H7 (cell line): ENCODE measurements around the gene ZPLD1. TPM values are rescaled to one million over a fixed set of nuclear protein-coding genes. Genes with fewer than 3 reads are reported as not detected.

Experiments
- DNase-seq: peaks from one replicate; pipeline ENCODE4 v3.0.0; 2012
- H3K27me3 ChIP-seq: 2 replicates; pipeline ENCODE4 v1.6.0; 2011; ENCODE audit warnings: mild to moderate bottlenecking, low read length; ENCODE audit not compliant: control insufficient read depth, insufficient read depth
- H3K36me3 ChIP-seq: replicated peaks from 2 replicates; pipeline ENCODE4 v1.5.1; 2011; ENCODE audit warnings: low read length; ENCODE audit not compliant: control insufficient read depth, insufficient read depth
- H3K4me3 ChIP-seq: 2 replicates; pipeline ENCODE4 v1.5.1; 2011; ENCODE audit warnings: low read depth, mild to moderate bottlenecking, control low read depth, low read length, moderate library complexity; ENCODE audit not compliant: insufficient read depth
- total RNA-seq: library from RNA; depleted of rRNA; stranded (reverse); fragments of >200 nt; shearing (Covaris generic); gene quantifications from 2 replicates; pipeline ENCODE4 v1.2.3, GENCODE V29; 2014

The ZPLD1 gene
- total RNA-seq, 1 experiment from 2014 or later: not detected

DNA sequence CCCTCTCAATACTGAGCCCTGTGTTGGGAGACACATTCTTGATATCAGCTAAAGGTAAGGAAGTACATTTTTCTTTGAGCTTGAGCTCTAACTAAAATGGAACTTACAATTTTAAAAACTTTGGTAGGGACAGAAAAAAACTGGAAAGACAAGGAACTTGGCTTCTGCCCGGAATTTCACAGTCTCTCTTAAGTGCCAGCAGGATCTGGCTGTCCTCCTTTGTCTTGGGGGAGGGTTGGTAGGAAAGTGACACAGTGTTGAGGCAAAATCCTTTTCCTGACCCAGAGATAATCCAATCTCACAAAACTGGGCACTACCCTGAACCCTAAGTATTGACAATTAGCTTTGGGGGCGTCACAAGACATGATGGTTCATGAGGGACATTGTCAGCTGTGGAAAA lies 45.3 kb downstream of the ZPLD1 start:
- H3K4me3 ChIP-seq: no peak overlapping the region
- H3K27me3 ChIP-seq: no peaks in the 10 kb centered on the region
- H3K36me3 ChIP-seq: no peaks in the 10 kb centered on the region
- DNase-seq: no peak

DNA sequence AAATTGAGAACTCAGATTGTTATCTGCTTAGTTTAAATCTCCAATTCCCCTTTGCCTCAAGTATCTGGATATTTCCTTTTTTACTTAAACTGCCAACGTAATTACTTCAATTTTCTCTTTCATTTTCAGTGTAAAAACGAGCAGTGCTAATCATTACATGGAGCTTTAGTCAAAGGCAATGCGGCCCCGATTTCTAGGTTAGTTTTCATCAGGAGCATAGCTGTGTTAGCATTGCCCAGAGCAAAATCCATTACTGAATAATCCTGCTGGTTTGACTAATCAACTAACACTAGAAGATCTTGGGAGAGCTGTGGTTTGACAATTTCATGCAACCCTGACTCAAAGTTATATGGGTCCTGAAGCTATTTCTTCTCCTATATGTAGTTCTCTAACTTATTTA lies 46.2 kb downstream of the ZPLD1 start:
- no peaks in the 10 kb centered on the region for H3K36me3 ChIP-seq
- no peak for DNase-seq
- no peak overlapping the region for H3K4me3 ChIP-seq
- no peaks in the 10 kb centered on the region for H3K27me3 ChIP-seq

DNA sequence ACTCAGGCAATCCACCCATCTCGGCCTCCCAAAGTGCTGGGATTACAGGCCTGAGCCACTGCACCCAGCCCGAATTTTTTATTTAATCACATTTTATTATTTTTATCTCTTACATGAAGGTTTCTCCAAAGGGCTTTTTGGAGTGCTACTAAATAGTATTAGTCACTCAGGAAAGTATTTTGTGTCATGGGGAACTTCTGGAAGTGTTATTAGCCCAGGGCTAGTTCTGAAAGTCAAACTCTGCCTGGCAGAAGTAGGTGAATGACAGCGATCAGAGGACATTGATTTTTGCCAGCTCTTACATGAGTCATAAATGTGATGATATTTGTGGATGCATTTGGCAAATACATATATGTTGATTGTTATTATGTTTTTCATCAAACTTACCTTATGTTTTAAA lies 48.7 kb downstream of the ZPLD1 start:
- Histone ChIP-seq H3K4me3 (no peak overlapping the region), H3K27me3 (no peaks in the 10 kb centered on the region)

DNA sequence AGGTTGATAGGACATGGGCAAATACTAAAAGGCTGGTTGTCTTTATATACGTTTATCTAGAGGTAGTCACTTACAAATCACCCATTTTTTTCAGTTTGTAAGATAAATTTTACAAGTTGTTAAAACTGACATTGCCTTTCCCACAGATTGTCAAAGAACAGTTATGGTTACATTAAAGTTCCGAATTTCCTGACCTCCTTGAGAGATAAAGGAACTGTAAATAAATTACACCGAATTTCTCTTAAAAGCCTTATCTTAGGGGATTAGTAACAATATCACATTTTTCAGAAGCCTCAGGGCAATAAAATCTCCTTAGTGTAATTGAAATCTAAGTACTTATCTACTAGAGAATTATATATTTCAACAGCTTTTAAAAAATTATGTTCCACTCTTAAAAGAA lies 49.5 kb downstream of the ZPLD1 start:
- Histone ChIP-seq H3K4me3 (no peak overlapping the region), H3K36me3 (no peaks in the 10 kb centered on the region), H3K27me3 (no peaks in the 10 kb centered on the region)
- DNase-seq: no peak

More for the DNA sequence above, 48.7 kb downstream of the ZPLD1 start:
- H3K36me3 ChIP-seq: no peaks in the 10 kb centered on the region
- no peak for DNase-seq

DNA sequence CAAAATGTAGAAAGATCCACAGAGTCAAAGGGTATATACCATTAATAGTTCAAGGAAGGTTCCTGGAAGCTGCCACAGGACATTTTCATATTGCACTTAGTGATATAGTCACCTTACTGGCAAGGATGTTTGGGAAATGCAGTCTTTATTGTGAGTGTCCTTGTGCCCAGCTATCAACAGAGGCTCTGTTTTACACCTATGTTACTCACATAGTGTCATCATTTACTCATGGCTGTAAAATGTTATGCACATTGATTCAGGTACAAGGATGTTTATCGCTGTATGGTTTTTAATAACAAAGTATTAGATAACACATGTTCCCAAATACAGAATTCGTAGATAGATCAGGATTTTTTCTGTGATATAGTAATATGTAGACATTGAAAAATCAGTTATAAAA lies 50.9 kb downstream of the ZPLD1 start:
- H3K36me3 ChIP-seq: no peaks in the 10 kb centered on the region
- no peaks in the 10 kb centered on the region for H3K27me3 ChIP-seq
- DNase-seq: no peak
- H3K4me3 ChIP-seq: no peak overlapping the region

DNA sequence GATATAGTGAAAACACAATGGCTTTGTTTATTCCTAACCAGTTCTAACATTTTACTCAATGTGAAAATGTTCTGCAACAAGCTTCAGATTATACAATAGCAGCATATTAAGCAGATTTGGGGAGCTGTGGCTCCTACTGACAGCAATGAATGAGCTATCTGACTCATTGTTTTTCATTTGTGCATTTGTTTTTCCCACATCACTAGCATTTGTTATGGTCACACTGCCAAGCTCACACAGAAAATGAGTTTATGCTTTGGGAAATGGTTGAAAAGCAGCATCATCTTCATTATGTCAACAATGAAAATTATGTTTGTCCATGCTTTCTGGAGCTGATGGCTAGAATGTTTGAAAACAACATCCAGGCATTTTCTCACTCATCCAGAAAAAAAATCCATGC lies 53.5 kb downstream of the ZPLD1 start:
- H3K4me3 ChIP-seq: no peak overlapping the region
- no peaks in the 10 kb centered on the region for H3K27me3 ChIP-seq
- H3K36me3 ChIP-seq: no peaks in the 10 kb centered on the region
- DNase-seq: no peak

DNA sequence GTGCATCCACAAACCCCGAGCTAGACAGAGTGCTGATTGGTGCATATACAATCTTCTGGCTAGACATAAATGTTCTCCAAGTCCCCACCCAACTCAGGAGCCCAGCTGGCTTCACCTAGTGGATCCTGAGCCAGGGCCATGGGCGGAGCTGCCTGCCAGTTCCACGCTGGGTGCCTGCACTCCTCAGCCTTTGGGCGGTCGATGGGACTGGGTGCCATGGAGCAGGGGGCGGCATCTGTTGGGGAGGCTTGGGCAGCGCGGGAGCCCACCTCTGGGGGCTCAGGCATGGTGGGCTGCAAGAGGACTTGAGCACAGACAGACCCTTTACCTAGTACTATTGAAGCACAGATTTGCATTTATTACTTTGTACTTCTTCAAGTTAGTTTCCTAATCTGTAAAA lies 57.5 kb downstream of the ZPLD1 start:
- H3K27me3 ChIP-seq: no peaks in the 10 kb centered on the region
- H3K36me3 ChIP-seq: no peaks in the 10 kb centered on the region

DNA sequence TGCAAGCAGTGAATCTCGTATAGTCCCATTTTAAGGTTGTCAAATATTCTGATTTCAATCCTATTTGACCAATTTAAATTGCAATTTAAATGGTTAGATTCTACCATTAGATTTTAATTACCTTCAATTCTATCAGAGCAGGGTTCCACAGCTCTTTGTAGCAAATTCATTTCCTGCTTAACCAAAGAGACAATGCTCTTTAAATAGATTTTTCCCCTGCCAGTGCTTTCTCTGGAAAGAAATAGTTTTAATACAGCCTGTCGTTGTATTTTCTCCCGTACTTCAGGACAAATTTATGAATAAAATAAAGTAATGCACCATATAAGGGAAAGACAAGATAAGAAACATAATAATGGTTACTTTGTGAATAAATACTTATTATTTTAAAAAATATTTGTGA lies 62.8 kb downstream of the ZPLD1 start:
- H3K27me3 ChIP-seq: no peaks in the 10 kb centered on the region
- no peak for DNase-seq
- H3K4me3 ChIP-seq: no peak overlapping the region

More for the DNA sequence above, 57.5 kb downstream of the ZPLD1 start:
- no peak for DNase-seq
- no peak overlapping the region for H3K4me3 ChIP-seq

DNA sequence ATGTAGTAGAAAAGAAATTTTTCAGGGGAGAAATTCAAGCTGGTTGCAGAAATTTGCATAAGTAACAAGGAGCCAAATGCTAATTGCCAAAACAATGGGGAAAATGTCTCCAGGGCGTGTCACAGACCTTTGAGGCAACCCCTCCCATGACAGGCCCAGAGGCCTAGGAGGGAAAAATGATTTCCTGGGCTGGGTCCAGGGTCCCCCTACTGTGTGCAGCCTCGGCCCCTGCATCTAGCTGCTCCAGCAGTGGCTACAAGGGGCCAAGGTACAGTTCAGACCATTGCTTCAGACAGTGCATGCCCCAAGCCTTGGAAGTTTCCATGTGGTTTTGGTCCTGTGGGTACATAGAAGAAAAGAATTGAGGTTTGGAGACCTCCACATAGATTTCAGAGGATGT lies 70.7 kb downstream of the ZPLD1 start:
- Histone ChIP-seq H3K27me3 (no peaks in the 10 kb centered on the region), H3K36me3 (no peaks in the 10 kb centered on the region), H3K4me3 (no peak overlapping the region)
- DNase-seq: no peak

More for the DNA sequence above, 62.8 kb downstream of the ZPLD1 start:
- H3K36me3 ChIP-seq: no peaks in the 10 kb centered on the region

DNA sequence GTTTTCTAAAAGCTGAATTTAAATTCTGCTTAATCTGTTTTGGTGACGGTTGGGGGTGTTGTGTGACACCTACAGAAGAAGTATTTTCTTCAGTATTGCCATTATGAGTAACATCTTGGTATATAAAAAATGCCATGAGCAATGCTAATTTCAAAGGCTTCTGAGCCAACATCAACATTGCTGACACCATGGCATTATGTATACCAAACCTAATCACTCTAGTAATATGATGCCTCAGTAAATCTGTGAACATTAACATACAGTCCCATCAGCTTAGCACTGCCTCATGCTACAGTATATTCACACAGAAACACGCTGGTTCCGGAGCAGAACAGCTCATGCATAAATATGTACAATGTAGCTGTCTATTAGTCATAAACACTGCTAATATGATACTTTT lies 75.8 kb downstream of the ZPLD1 start:
- no peaks in the 10 kb centered on the region for H3K36me3 ChIP-seq
- DNase-seq: no peak
- H3K27me3 ChIP-seq: no peaks in the 10 kb centered on the region
- H3K4me3 ChIP-seq: no peak overlapping the region

DNA sequence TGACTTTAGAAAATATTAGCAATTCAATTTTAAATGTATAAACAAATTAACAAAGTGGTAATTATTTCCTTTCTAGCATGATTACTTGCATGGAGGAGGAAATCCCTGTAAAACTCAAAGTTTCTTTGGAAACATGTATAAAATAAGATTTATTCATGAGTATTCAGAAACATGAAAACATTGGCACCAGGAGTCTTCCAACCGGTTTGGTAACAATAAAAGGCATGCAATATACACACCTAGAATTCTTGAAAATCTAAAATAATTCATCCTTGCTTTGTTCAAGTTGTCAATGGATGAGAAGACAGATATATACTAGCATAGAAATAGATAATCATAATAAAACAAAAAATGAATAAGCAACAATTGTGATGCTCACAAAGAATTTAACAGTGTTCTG lies 76.4 kb downstream of the ZPLD1 start:
- no peaks in the 10 kb centered on the region for H3K36me3 ChIP-seq
- H3K4me3 ChIP-seq: no peak overlapping the region
- no peaks in the 10 kb centered on the region for H3K27me3 ChIP-seq
- DNase-seq: no peak

DNA sequence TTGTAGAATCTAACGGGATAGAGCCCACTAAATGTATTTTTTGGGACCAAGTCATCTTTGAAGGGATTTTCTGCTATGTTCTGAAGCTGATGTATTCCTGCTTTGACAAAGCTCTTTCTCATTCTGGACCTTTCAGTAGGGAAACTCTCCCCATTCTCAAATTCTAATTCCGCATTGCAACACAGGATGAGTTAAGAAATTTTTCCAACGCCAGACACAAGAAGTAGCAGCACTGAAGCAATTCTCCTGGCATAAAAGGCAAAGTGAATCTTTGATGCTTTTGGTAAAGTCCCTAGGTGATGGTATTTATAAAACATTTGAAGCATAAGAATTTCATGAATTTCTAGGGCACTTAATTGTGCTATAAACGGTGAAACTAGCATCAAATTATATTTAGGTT lies 76.8 kb downstream of the ZPLD1 start:
- Histone ChIP-seq H3K36me3 (no peaks in the 10 kb centered on the region), H3K4me3 (no peak overlapping the region), H3K27me3 (no peaks in the 10 kb centered on the region)
- no peak for DNase-seq

DNA sequence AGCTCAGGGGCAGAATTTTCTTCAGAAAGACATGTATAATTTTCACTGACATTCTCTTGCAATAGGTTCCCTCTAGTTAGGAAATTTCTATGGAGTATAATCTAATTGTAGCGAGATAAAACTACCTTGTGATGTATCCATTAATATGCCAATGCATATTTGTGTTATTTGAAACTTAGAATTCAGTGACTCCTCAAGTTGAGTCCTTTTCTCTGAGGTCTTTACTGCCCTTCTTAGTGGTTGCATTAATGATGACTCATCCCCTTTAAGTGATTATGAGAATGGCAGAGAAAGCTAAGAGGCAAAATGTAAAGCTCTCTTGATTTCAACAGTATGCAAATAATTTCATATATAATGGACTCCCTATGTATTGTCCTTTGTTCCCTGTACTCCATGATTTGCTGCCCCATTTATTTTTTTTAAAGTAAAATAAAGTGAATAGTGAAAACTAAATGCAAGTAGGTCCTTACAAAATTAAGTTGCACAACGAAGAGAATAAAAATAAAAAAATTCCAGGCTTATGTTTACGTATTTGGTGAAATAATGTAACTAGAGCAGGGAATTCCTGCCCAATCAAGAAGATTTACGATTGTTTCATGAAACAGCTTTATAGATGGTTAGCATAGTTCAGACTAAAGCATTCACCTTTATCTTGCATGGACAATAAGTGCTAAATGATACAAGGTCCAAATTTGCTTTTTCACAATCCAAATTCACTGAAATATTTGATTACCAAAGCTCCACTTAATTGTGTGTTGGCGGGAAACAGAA lies 78.1 kb downstream of the ZPLD1 start:
- no peaks in the 10 kb centered on the region for H3K27me3 ChIP-seq
- no peak overlapping the region for H3K4me3 ChIP-seq
- no peaks in the 10 kb centered on the region for H3K36me3 ChIP-seq
- DNase-seq: no peak

DNA sequence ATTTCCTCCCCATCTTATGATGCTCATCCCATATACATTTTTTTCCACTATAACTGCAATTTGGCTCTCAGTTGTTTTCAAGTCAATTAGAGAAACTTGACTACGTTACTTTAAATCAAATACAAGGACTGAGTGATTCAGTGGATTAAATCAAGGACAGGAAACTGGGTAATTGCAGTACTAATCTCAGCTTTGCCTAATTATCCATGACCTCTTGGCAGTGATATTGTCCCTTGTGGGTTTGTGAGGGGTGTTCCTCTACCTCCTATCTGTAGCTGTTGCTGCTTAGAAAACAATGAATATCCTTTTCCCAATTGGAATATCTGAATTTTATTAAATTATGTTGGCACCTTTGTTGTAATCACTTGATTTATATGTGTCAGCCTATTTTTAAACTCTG lies 79.4 kb downstream of the ZPLD1 start:
- no peaks in the 10 kb centered on the region for H3K36me3 ChIP-seq
- DNase-seq: no peak
- H3K4me3 ChIP-seq: no peak overlapping the region
- no peaks in the 10 kb centered on the region for H3K27me3 ChIP-seq

DNA sequence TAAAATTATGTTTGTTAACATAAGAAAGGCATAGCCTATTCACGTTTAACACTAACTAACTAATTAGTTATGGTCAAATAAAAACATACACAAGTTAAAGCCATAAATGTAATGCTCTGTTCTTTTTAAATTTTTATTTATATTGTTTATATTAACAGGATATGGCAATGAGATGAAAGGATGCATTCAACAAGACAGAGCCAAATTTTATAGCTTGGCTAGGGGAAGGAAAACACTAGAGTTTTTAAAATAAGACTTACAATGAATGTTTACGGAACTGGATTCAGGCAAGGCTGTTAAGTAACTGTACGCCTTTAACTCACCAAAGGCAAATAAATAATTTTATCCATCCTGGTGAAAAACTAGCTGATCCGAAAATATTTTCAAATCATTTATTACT lies 86.4 kb downstream of the ZPLD1 start:
- no peaks in the 10 kb centered on the region for H3K27me3 ChIP-seq
- no peaks in the 10 kb centered on the region for H3K36me3 ChIP-seq
- no peak overlapping the region for H3K4me3 ChIP-seq
- DNase-seq: no peak

DNA sequence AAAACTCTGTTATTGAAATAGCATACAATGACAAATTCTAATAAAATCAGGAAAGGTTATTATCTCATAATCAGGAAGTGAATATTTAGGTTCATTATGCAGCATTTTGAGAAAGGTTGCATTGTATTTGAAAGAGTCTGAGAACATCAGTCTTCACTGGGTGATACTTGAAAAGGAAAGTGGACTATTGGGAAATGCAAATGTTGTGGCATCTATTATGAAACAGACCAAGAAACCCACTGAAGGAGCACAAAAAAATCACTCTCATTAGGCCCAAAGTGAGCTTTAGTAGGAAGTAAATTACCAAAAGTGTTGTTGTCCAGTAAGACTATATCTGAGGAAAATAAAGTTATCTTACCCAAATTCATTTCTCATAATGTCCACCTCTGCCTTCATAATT lies 90.8 kb downstream of the ZPLD1 start:
- H3K27me3 ChIP-seq: no peaks in the 10 kb centered on the region
- H3K36me3 ChIP-seq: no peaks in the 10 kb centered on the region
- H3K4me3 ChIP-seq: no peak overlapping the region
- no peak for DNase-seq
